Measurements from ENCODE around the gene CGB5. TPM values are rescaled to one million over a fixed set of nuclear protein-coding genes. Genes with fewer than 3 reads are reported as not detected.

CGB5 gene
- total RNA-seq, 4 donors from 2014 or later = not detected

DNA sequence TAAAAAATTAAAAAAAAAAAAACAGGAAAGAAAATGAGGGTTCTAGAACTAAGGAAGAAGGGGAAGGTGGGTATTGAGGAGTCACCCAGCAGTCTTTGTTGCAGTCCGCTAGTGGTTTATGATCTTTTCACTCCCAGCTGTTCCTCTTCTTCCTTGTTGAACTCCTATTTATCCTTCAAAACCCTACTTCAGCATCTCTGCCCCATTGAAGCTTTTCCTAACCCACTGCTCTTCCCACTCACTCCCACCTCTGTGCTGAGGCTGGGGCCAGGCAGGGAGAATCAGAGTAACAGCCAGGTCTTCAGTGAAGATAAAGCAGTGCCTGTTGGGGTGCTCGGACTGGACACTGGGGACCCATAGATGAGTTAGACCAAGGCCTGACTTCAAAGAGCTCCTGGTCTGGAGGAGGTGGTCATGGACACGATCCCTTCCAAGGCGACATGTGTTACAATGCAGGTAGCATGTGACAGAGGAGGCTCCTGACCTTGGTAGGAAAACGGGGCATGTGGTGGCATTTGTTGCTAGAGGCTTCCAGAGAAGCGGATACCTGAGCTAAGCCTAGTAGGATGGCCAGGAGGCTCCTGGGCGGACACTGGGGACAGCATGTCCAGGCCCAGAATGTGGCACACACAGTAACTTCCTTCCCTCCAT is 38.6 kb upstream of the CGB5 start:
- Histone ChIP-seq H3K27me3 (no peaks in the 10 kb centered on the region), H3K9me3 (no peaks in the 10 kb centered on the region), H3K4me1 (no peaks in the 10 kb centered on the region), H3K4me3 (no peak overlapping the region), H3K27ac (replicated peaks in 1 of 4) (no peak overlapping the region), H3K36me3 (peaks cover 44 to 92% (median 78%) of the 10 kb centered on the region in 4 donors)
- no peak for DNase-seq (ENCODE audit: extremely low spot score)
- no peak for TF ChIP-seq POLR2AphosphoS5 (IDR thresholded peaks at IDR 0.05)
- no peak for TF ChIP-seq POLR2A (IDR thresholded peaks at IDR 0.05; ENCODE audit: low read depth)
- no peak for TF ChIP-seq EP300 (IDR thresholded peaks at IDR 0.05)
- TF ChIP-seq, protein P1, sequence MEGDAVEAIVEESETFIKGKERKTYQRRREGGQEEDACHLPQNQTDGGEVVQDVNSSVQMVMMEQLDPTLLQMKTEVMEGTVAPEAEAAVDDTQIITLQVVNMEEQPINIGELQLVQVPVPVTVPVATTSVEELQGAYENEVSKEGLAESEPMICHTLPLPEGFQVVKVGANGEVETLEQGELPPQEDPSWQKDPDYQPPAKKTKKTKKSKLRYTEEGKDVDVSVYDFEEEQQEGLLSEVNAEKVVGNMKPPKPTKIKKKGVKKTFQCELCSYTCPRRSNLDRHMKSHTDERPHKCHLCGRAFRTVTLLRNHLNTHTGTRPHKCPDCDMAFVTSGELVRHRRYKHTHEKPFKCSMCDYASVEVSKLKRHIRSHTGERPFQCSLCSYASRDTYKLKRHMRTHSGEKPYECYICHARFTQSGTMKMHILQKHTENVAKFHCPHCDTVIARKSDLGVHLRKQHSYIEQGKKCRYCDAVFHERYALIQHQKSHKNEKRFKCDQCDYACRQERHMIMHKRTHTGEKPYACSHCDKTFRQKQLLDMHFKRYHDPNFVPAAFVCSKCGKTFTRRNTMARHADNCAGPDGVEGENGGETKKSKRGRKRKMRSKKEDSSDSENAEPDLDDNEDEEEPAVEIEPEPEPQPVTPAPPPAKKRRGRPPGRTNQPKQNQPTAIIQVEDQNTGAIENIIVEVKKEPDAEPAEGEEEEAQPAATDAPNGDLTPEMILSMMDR (IDR thresholded peaks at IDR 0.05) = no peak
- intact Hi-C loops (cut with DNase I) = no loop called here
- WGBS = 92% methylated on average over 7 of the region's 7 CpGs

- no peak for DNase-seq (ENCODE audit: extremely low spot score)
- Histone ChIP-seq H3K4me3 (no peak overlapping the region), H3K36me3 (peaks cover 55 to 99% (median 92%) of the 10 kb centered on the region in 4 donors), H3K27ac (replicated peaks in 1 of 4) (no peak overlapping the region), H3K4me1 (no peaks in the 10 kb centered on the region), H3K9me3 (no peaks in the 10 kb centered on the region), H3K27me3 (no peaks in the 10 kb centered on the region)
- WGBS = 95% methylated on average over 14 of the region's 22 CpGs
- TF ChIP-seq EP300 (IDR thresholded peaks at IDR 0.05) (no peak), POLR2AphosphoS5 (IDR thresholded peaks at IDR 0.05) (no peak), POLR2A (IDR thresholded peaks at IDR 0.05; ENCODE audit: low read depth) (no peak)
- TF ChIP-seq, protein P1 (IDR thresholded peaks at IDR 0.05) = no peak
- intact Hi-C loops (cut with DNase I) = no loop called here
Measured at GRCh38 chr19:49006905-49007304, 36.7 kb upstream of the CGB5 start.

GRCh38 chr19:49009828-49010227 is 33.8 kb upstream of the CGB5 start:
- Histone ChIP-seq H3K36me3 (peaks cover 40 to 98% (median 91%) of the 10 kb centered on the region in 4 donors), H3K4me3 (no peak overlapping the region), H3K27me3 (no peaks in the 10 kb centered on the region), H3K9me3 (no peaks in the 10 kb centered on the region), H3K4me1 (no peaks in the 10 kb centered on the region), H3K27ac (replicated peaks in 1 of 4) (no peak overlapping the region)
- intact Hi-C loops (cut with DNase I) = no loop called here
- WGBS = 93% methylated on average over 3 of the region's 18 CpGs
- no peak for TF ChIP-seq POLR2AphosphoS5 (IDR thresholded peaks at IDR 0.05)
- TF ChIP-seq, protein P1 (IDR thresholded peaks at IDR 0.05) = no peak
- no peak for TF ChIP-seq POLR2A (IDR thresholded peaks at IDR 0.05; ENCODE audit: low read depth)
- TF ChIP-seq EP300 (IDR thresholded peaks at IDR 0.05) = no peak
- DNase-seq (ENCODE audit: extremely low spot score) = no peak

- WGBS = 92% methylated on average over 18 of the region's 18 CpGs
- no peaks in the 10 kb centered on the region for H3K27me3 ChIP-seq
- no peak overlapping the region for H3K4me3 ChIP-seq
- intact Hi-C loops (cut with DNase I) = no loop called here
- no peak overlapping the region for H3K27ac ChIP-seq (replicated peaks in 1 of 4)
- H3K36me3 ChIP-seq = peaks cover 40 to 98% (median 91%) of the 10 kb centered on the region in 4 donors
- TF ChIP-seq POLR2A (IDR thresholded peaks at IDR 0.05; ENCODE audit: low read depth) (no peak), POLR2AphosphoS5 (IDR thresholded peaks at IDR 0.05) (no peak), EP300 (IDR thresholded peaks at IDR 0.05) (no peak)
- TF ChIP-seq, protein P1 (IDR thresholded peaks at IDR 0.05) = no peak
- no peaks in the 10 kb centered on the region for H3K4me1 ChIP-seq
- H3K9me3 ChIP-seq = no peaks in the 10 kb centered on the region
- DNase-seq (ENCODE audit: extremely low spot score) = no peak
Measured at GRCh38 chr19:49010453-49010852, 33.2 kb upstream of the CGB5 start.

DNA sequence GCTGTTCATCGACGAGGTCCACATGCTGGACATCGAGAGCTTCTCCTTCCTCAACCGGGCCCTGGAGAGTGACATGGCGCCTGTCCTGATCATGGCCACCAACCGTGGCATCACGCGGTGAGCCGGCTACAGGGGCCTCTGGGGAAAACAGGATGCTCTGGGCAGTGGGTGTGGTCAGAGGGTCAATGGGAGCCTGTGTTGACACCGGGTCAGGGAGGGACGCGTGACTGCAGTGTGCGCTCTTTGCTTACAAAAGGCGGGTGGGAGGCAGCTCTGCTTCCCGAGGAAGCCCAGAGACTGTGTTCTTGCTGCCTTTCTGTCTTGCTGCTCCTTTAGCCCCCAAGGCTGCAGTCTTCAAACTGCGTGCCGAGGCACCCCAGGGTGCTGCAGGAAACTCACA is 32.5 kb upstream of the CGB5 start:
- H3K36me3 ChIP-seq = peaks cover 34 to 98% (median 91%) of the 10 kb centered on the region in 4 donors
- no peak for DNase-seq (ENCODE audit: extremely low spot score)
- no peaks in the 10 kb centered on the region for H3K4me1 ChIP-seq
- 91% methylated on average over 15 of the region's 17 CpGs for WGBS
- no peaks in the 10 kb centered on the region for H3K9me3 ChIP-seq
- no peaks in the 10 kb centered on the region for H3K27me3 ChIP-seq
- H3K4me3 ChIP-seq = no peak overlapping the region
- intact Hi-C loops (cut with DNase I) = no loop called here
- H3K27ac ChIP-seq (replicated peaks in 1 of 4) = no peak overlapping the region
- no peak for TF ChIP-seq EP300 (IDR thresholded peaks at IDR 0.05)
- TF ChIP-seq POLR2AphosphoS5 (IDR thresholded peaks at IDR 0.05) = no peak
- TF ChIP-seq POLR2A (IDR thresholded peaks at IDR 0.05; ENCODE audit: low read depth) = no peak
- TF ChIP-seq, protein P1 (IDR thresholded peaks at IDR 0.05) = no peak

Measured in esophagus muscularis mucosa (tissue), 4 donors.